Endothelial cell of umbilical vein (primary cell): ENCODE measurements around the gene LRRC59. TPM values are rescaled to one million over a fixed set of nuclear protein-coding genes. Genes with fewer than 3 reads are reported as not detected.

ENCODE experiments used
- BruUV-seq: library from RNA; stranded (reverse); fragments of 400-500 nt; replicated peaks from 2 replicates; lab custom pipeline; 2021; lab: Mats Ljungman, UMichigan
- CTCF ChIA-PET: fragments of 300-600, 350-600 bp; sonication (Branson Sonifier 250); formaldehyde crosslinking; loops from one replicate; lab custom pipeline; 2021; ENCODE audit warnings: antibody characterized with exemption, inconsistent platforms; lab: Charles Lee
- POLR2A ChIA-PET: fragments of 300-600, 350-600 bp; sonication (Branson Sonifier 250); formaldehyde crosslinking; loops from one replicate; lab custom pipeline; 2021; ENCODE audit warnings: antibody characterized with exemption, inconsistent platforms; lab: Charles Lee
- DNase-seq: peaks from one replicate; pipeline ENCODE4 v3.0.0-alpha.2; 2011; ENCODE audit warnings: low read depth, low spot score
- FAIRE-seq: peaks from 2 replicates; lab custom pipeline; 2011; peaks lifted over from hg19 to GRCh38; lab: Jason Lieb, UNC
- H2AFZ ChIP-seq: 2 replicates; pipeline ENCODE4 v1.6.0; 2012; ENCODE audit warnings: low read depth, low read length, control low read depth, inconsistent platforms
- H3K27ac ChIP-seq: 2 replicates; pipeline ENCODE4 v1.5.1; 2011; ENCODE audit warnings: low read depth, mild to moderate bottlenecking, control low read depth, low read length, moderate library complexity; ENCODE audit not compliant: insufficient read depth
- H3K27me3 ChIP-seq, 2 experiments: 2 replicates each; pipeline versions ENCODE4 v1.6.0 to v1.6.1; 2011; ENCODE audit warnings: low read length in 2 of 2, mixed read lengths in 1 of 2; ENCODE audit not compliant: control insufficient read depth in 2 of 2, insufficient read depth in 2 of 2
- H3K36me3 ChIP-seq, 2 experiments: 2 replicates in 1 of 2; 3 replicates in 1 of 2; pipeline ENCODE4 v1.5.1; 2011; ENCODE audit warnings: low read length in 2 of 2, mild to moderate bottlenecking in 1 of 2, moderate library complexity in 1 of 2; ENCODE audit not compliant: control insufficient read depth in 2 of 2, insufficient read depth in 2 of 2; ENCODE audit errors: extremely low read depth in 1 of 2
- H3K4me1 ChIP-seq: 3 replicates; pipeline ENCODE4 v1.5.1; 2011; ENCODE audit warnings: mild to moderate bottlenecking, low read length; ENCODE audit not compliant: control insufficient read depth, insufficient read depth; ENCODE audit errors: extremely low read depth
- H3K4me2 ChIP-seq: 2 replicates; pipeline ENCODE4 v1.6.1; 2011; ENCODE audit warnings: low read length, control low read depth, mixed read lengths; ENCODE audit not compliant: insufficient read depth
- H3K4me3 ChIP-seq, 3 experiments: fragments of 200-600 bp in 1 of 3; sonication (generic), shearing (Covaris generic) in 1 of 3; replicated peaks in 1 of 3; 2 replicates each; pipeline ENCODE4 v1.5.1; 2011 to 2016; ENCODE audit warnings: control low read depth in 3 of 3, low read length in 3 of 3, mild to moderate bottlenecking in 2 of 3, inconsistent platforms in 1 of 3, low read depth in 1 of 3, moderate library complexity in 1 of 3; ENCODE audit not compliant: insufficient read depth in 1 of 3
- H3K79me2 ChIP-seq: 2 replicates; pipeline ENCODE4 v1.6.0; 2012; ENCODE audit warnings: low read length, inconsistent platforms; ENCODE audit not compliant: control insufficient read depth, insufficient read depth
- H3K9ac ChIP-seq: replicated peaks from 2 replicates; pipeline ENCODE3; 2011; ENCODE audit warnings: low read length, control low read depth; ENCODE audit not compliant: insufficient read depth; ENCODE audit errors: extremely low read depth
- H3K9me1 ChIP-seq: replicated peaks from 3 replicates; pipeline ENCODE4 v1.6.0; 2011; ENCODE audit warnings: mild to moderate bottlenecking, low read length; ENCODE audit not compliant: control insufficient read depth, insufficient read depth; ENCODE audit errors: extremely low read depth
- H3K9me3 ChIP-seq: replicated peaks from 2 replicates; pipeline ENCODE4 v1.5.1; 2012; ENCODE audit warnings: low read length, inconsistent platforms; ENCODE audit not compliant: control insufficient read depth, insufficient read depth
- H4K20me1 ChIP-seq: replicated peaks from 2 replicates; pipeline ENCODE3; 2011; ENCODE audit warnings: mild to moderate bottlenecking, low read length; ENCODE audit not compliant: control insufficient read depth, insufficient read depth; ENCODE audit errors: extremely low read depth
- EZH2 ChIP-seq: IDR thresholded peaks from 2 replicates; pipeline ENCODE4 v1.6.1; 2012; ENCODE audit warnings: borderline replicate concordance, low read depth, mild to moderate bottlenecking, moderate library complexity, low read length, inconsistent platforms; ENCODE audit not compliant: severe bottlenecking
- FOS ChIP-seq: IDR thresholded peaks from 2 replicates; pipeline ENCODE4 v1.6.1; 2011; ENCODE audit warnings: mild to moderate bottlenecking, low read length, moderate library complexity, borderline replicate concordance; ENCODE audit not compliant: insufficient read depth
- GATA2 ChIP-seq: IDR thresholded peaks from 2 replicates; pipeline ENCODE4 v1.7.0; 2011; ENCODE audit warnings: low read depth, mild to moderate bottlenecking, moderate library complexity, mixed read lengths, low read length; ENCODE audit not compliant: insufficient read length, insufficient read depth
- JUN ChIP-seq: IDR thresholded peaks from 2 replicates; pipeline ENCODE4 v1.6.1; 2011; ENCODE audit warnings: borderline replicate concordance, low read depth; ENCODE audit not compliant: insufficient read length, insufficient read depth
- MYC ChIP-seq: IDR thresholded peaks from one replicate; pipeline ENCODE4 v1.6.1; 2011; ENCODE audit warnings: mild to moderate bottlenecking, low read depth, low read length
- POLR2A ChIP-seq: IDR thresholded peaks from 2 replicates; pipeline ENCODE4 v1.6.1; 2012; ENCODE audit warnings: low read depth, mild to moderate bottlenecking, control low read depth, low read length
- POLR2AphosphoS5 ChIP-seq: IDR thresholded peaks from 2 replicates; pipeline ENCODE4 v1.6.1; 2012; ENCODE audit warnings: low read depth, mild to moderate bottlenecking, control low read depth, low read length, moderate library complexity; ENCODE audit not compliant: insufficient read depth
- dilution Hi-C: fragments of 300-500 bp; cut with MboI; formaldehyde crosslinking; loops from one replicate; pipeline ENCODE4 v1.15.0; 2019; ENCODE audit warnings: low sequenced_read_pairs; ENCODE audit not compliant: extremely low pct_ligation_motif_present
- intact Hi-C: fragments of 100-400 bp; cut with micrococcal nuclease; formaldehyde crosslinking; loops from one replicate; pipeline ENCODE4 v1.10.0; 2022
- polyA plus RNA-seq, 4 experiments: library from polyadenylated mRNA; depleted of rRNA in 3 of 4; stranded (reverse) in 3 of 4; unstranded in 1 of 4; fragments of >200 nt; gene quantifications; 2 replicates each; pipeline versions ENCODE4 v1.2.1 to v1.2.3, GENCODE V29; 2011 to 2012; ENCODE audit warnings: missing spikeins in 1 of 4
- total RNA-seq: library from RNA; stranded (reverse); gene quantifications from 2 replicates; pipeline ENCODE4 v1.2.3, GENCODE V29; 2021
- TF ChIP-seq, protein P1 (sequence below): IDR thresholded peaks from 2 replicates; pipeline ENCODE4 v1.6.1; 2011; ENCODE audit not compliant: insufficient read depth, insufficient read length
- TF ChIP-seq, protein P2 (sequence below), 2 donors: IDR thresholded peaks; 1 replicate in 1 of 2; 2 replicates in 1 of 2; pipeline ENCODE4 v1.5.1; 2011; ENCODE audit warnings: low read length in 2 of 2, mild to moderate bottlenecking in 2 of 2, moderate library complexity in 2 of 2, control low read depth in 1 of 2, inconsistent platforms in 1 of 2, low read depth in 1 of 2; ENCODE audit not compliant: insufficient read depth in 1 of 2; ENCODE audit errors: extremely low read depth in 1 of 2

LRRC59 gene
- total and polyA plus RNA-seq, 2 donors (not counting 3 experiments of a cell fraction or from before 2014, with no cell fraction given), result 93.9 to 183 TPM

DNA sequence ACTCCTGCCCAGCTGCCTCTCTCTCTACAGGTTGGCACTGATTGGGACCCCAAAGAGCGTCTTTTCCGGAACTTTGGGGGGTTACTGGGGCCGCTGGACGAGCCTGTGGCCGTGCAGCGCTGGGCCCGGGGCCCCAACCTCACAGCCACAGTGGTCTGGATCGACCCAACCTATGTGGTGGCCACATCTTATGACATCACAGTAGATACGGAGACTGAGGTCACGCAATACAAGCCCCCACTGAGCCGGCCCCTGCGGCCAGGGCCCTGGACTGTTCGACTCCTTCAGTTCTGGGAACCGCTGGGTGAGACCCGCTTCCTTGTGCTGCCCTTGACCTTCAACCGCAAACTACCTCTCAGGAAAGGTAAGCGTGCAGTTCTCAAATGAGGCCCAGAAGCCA lies 39.1 kb downstream of the LRRC59 start:
- dilution Hi-C loops (no loop called here), intact Hi-C loops (no loop called here)
- H2AFZ ChIP-seq, result no peak overlapping the region
- no peaks in the 10 kb centered on the region for H3K9me3 ChIP-seq
- ChIA-PET CTCF (interaction anchor here (1.3 kb wide), 1 partner anchor 9 kb away, joined by 5 read pairs; no protein-coding TSS in a partner anchor), POLR2A (no interaction called here)
- no TSS peak for BruUV-seq
- no peaks in the 10 kb centered on the region for H4K20me1 ChIP-seq
- H3K27me3 ChIP-seq, result no peaks in the 10 kb centered on the region
- FAIRE-seq (no peak), DNase-seq (no peak)
- H3K79me2 ChIP-seq, result no peaks in the 10 kb centered on the region
- no peaks in the 10 kb centered on the region for H3K9me1 ChIP-seq
- no peak overlapping the region for H3K9ac ChIP-seq
- TF ChIP-seq POLR2A (no peak), EZH2 (no peak), MYC (no peak), JUN (no peak), FOS (no peak), POLR2AphosphoS5 (no peak), GATA2 (no peak)
- TF ChIP-seq, protein P1, sequence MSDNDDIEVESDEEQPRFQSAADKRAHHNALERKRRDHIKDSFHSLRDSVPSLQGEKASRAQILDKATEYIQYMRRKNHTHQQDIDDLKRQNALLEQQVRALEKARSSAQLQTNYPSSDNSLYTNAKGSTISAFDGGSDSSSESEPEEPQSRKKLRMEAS, result no peak
- TF ChIP-seq, protein P2, sequence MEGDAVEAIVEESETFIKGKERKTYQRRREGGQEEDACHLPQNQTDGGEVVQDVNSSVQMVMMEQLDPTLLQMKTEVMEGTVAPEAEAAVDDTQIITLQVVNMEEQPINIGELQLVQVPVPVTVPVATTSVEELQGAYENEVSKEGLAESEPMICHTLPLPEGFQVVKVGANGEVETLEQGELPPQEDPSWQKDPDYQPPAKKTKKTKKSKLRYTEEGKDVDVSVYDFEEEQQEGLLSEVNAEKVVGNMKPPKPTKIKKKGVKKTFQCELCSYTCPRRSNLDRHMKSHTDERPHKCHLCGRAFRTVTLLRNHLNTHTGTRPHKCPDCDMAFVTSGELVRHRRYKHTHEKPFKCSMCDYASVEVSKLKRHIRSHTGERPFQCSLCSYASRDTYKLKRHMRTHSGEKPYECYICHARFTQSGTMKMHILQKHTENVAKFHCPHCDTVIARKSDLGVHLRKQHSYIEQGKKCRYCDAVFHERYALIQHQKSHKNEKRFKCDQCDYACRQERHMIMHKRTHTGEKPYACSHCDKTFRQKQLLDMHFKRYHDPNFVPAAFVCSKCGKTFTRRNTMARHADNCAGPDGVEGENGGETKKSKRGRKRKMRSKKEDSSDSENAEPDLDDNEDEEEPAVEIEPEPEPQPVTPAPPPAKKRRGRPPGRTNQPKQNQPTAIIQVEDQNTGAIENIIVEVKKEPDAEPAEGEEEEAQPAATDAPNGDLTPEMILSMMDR (IDR thresholded peaks at IDR 0.05; ENCODE audit: extremely low read depth in 1 of 2, insufficient read depth in 1 of 2, low read depth in 1 of 2, low read length in 2 of 2), result no peak
- H3K4me2 ChIP-seq, result no peak overlapping the region
- H3K4me1 ChIP-seq, result no peaks in the 10 kb centered on the region
- H3K27ac ChIP-seq, result no peak overlapping the region
- peaks cover 3 to 39% of the 10 kb centered on the region in 2 experiments for H3K36me3 ChIP-seq
- no peak overlapping the region for H3K4me3 ChIP-seq
